SK-N-SH (cell line): ENCODE measurements around the gene ASXL2. TPM values are rescaled to one million over a fixed set of nuclear protein-coding genes. Genes with fewer than 3 reads are reported as not detected.
A peak's percentile ranks its signal among the peaks of the same experiment; 100 is the strongest.

ENCODE experiments used
- CTCF ChIA-PET: fragments of 300-600, 350-600 bp; formaldehyde crosslinking; extraction: SDS; loops from one replicate; lab custom pipeline; 2021; lab: Yijun Ruan, JAX
- POLR2A ChIA-PET: fragments of 350-600 bp; sonication (Branson Sonifier 250); formaldehyde crosslinking; extraction: SDS; loops from one replicate; lab custom pipeline; 2020; ENCODE audit warnings: antibody characterized with exemption, inconsistent platforms; lab: Yijun Ruan, JAX
- DNase-seq: peaks from one replicate; pipeline ENCODE4 v3.0.0; 2012
- H2AFZ ChIP-seq: fragments of 200-600 bp; sonication (generic); 2 replicates; pipeline ENCODE4 v1.8.1; 2016; ENCODE audit warnings: antibody characterized with exemption, mild to moderate bottlenecking, low read depth
- H3F3A ChIP-seq: fragments of 200-600 bp; sonication (generic); replicated peaks from 2 replicates; pipeline ENCODE3; 2016; ENCODE audit warnings: antibody characterized with exemption, mild to moderate bottlenecking; ENCODE audit not compliant: insufficient read depth
- H3K27ac ChIP-seq, 2 experiments: fragments of 200-500 bp in 1 of 2; fragments of 200-600 bp in 1 of 2; sonication (Bioruptor generic) in 1 of 2; sonication (generic), shearing (Covaris generic) in 1 of 2; 2 replicates each; pipeline versions ENCODE4 v1.5.1 to v1.6.1; 2014 to 2016; ENCODE audit warnings: low read depth in 2 of 2, inconsistent platforms in 1 of 2, low read length in 1 of 2, mild to moderate bottlenecking in 1 of 2, mixed read lengths in 1 of 2
- H3K27me3 ChIP-seq: fragments of 200-600 bp; sonication (generic), shearing (Covaris generic); 2 replicates; pipeline ENCODE4 v1.6.1; 2016; ENCODE audit warnings: mixed run types; ENCODE audit not compliant: insufficient read depth
- H3K36me3 ChIP-seq, 2 experiments: fragments of 200-500 bp in 1 of 2; fragments of 200-600 bp in 1 of 2; sonication (Bioruptor generic) in 1 of 2; sonication (generic) in 1 of 2; replicated peaks in 1 of 2; 2 replicates each; pipeline versions ENCODE3 to v1.5.1; 2014 to 2016; ENCODE audit warnings: low read length in 1 of 2, mild to moderate bottlenecking in 1 of 2; ENCODE audit not compliant: insufficient read depth in 2 of 2, control insufficient read depth in 1 of 2
- H3K4me1 ChIP-seq, 2 experiments: fragments of 200-500 bp in 1 of 2; fragments of 200-600 bp in 1 of 2; sonication (Bioruptor generic) in 1 of 2; sonication (generic), shearing (Covaris generic) in 1 of 2; 2 replicates each; pipeline versions ENCODE4 v1.5.1 to v1.6.1; 2014 to 2016; ENCODE audit warnings: low read depth in 1 of 2, low read length in 1 of 2, mixed run types in 1 of 2; ENCODE audit not compliant: insufficient read depth in 2 of 2, control insufficient read depth in 1 of 2
- H3K4me2 ChIP-seq: fragments of 200-600 bp; sonication (generic), shearing (Covaris generic); 2 replicates; pipeline ENCODE4 v1.6.1; 2017; ENCODE audit warnings: mixed run types
- H3K4me3 ChIP-seq, 2 experiments: fragments of 200-500 bp in 1 of 2; fragments of 200-600 bp in 1 of 2; sonication (Bioruptor generic) in 1 of 2; sonication (generic), shearing (Covaris generic) in 1 of 2; 2 replicates each; pipeline versions ENCODE4 v1.5.1 to v1.8.1; 2014 to 2016; ENCODE audit warnings: low read depth in 2 of 2, inconsistent platforms in 1 of 2, low read length in 1 of 2, mild to moderate bottlenecking in 1 of 2, mixed read lengths in 1 of 2, moderate library complexity in 1 of 2
- H3K79me2 ChIP-seq: fragments of 200-600 bp; sonication (generic); 2 replicates; pipeline ENCODE4 v1.8.1; 2017; ENCODE audit warnings: mild to moderate bottlenecking; ENCODE audit not compliant: insufficient read depth
- H3K9ac ChIP-seq: fragments of 200-600 bp; sonication (generic); 2 replicates; pipeline ENCODE4 v1.6.1; 2017; ENCODE audit warnings: mixed run types
- H3K9me2 ChIP-seq: fragments of 200-600 bp; sonication (generic); 2 replicates; pipeline ENCODE4 v1.6.1; 2017; ENCODE audit warnings: mixed run types
- H3K9me3 ChIP-seq: fragments of 200-600 bp; sonication (generic); 2 replicates; pipeline ENCODE4 v1.6.1; 2017; ENCODE audit warnings: mixed run types, mild to moderate bottlenecking, moderate library complexity
- H4K20me1 ChIP-seq: fragments of 200-600 bp; sonication (generic); 2 replicates; pipeline ENCODE4 v1.6.1; 2017; ENCODE audit warnings: mild to moderate bottlenecking, mixed run types; ENCODE audit not compliant: insufficient read depth
- CTCF ChIP-seq: fragments of 200-600 bp; sonication (generic); IDR thresholded peaks from 2 replicates; pipeline ENCODE4 v1.6.1; 2017; ENCODE audit warnings: antibody characterized with exemption, mild to moderate bottlenecking, moderate library complexity
- ELF1 ChIP-seq: IDR thresholded peaks from 2 replicates; pipeline ENCODE4 v1.4.0; 2012
- EP300 ChIP-seq, 2 experiments: IDR thresholded peaks; 2 replicates each; pipeline versions ENCODE4 v1.4.0 to v1.6.1; 2012; ENCODE audit warnings: borderline replicate concordance in 1 of 2, low read depth in 1 of 2, low read length in 1 of 2
- EZH2phosphoT487 ChIP-seq: fragments of 200-600 bp; sonication (generic); IDR thresholded peaks from 2 replicates; pipeline ENCODE4 v1.6.1; 2017; ENCODE audit warnings: low read depth, mixed run types, mild to moderate bottlenecking, antibody characterized with exemption, moderate library complexity, borderline replicate concordance
- FOSL2 ChIP-seq: IDR thresholded peaks from 2 replicates; pipeline ENCODE4 v1.4.0; 2012; ENCODE audit warnings: low read depth, mild to moderate bottlenecking, moderate library complexity, borderline replicate concordance
- FOXM1 ChIP-seq: IDR thresholded peaks from 2 replicates; pipeline ENCODE4 v1.4.0; 2012; ENCODE audit warnings: low read depth, mild to moderate bottlenecking
- GABPA ChIP-seq: IDR thresholded peaks from 2 replicates; pipeline ENCODE4 v1.4.0; 2012; ENCODE audit warnings: low read depth, mild to moderate bottlenecking
- GATA2 ChIP-seq: sonication (generic); formaldehyde crosslinking; IDR thresholded peaks from 2 replicates; pipeline ENCODE4 v1.5.0; 2020; ENCODE audit warnings: mild to moderate bottlenecking, missing genetic modification reagents
- IRF3 ChIP-seq: fragments of 150-350 bp; IDR thresholded peaks from 2 replicates; pipeline ENCODE4 v1.6.1; 2016; ENCODE audit warnings: mild to moderate bottlenecking, low read depth, low read length
- JUND ChIP-seq: IDR thresholded peaks from 2 replicates; pipeline ENCODE4 v1.4.0; 2012
- MAX ChIP-seq: IDR thresholded peaks from 2 replicates; pipeline ENCODE4 v1.4.0; 2012; ENCODE audit warnings: low read depth
- MXI1 ChIP-seq: IDR thresholded peaks from 2 replicates; pipeline ENCODE4 v1.6.1; 2012; ENCODE audit warnings: mild to moderate bottlenecking, low read depth, low read length, improper control_type of control experiment
- NRF1 ChIP-seq: IDR thresholded peaks from 2 replicates; pipeline ENCODE4 v1.6.1; 2012; ENCODE audit warnings: low read depth, mild to moderate bottlenecking, low read length
- POLR2AphosphoS5 ChIP-seq: IDR thresholded peaks from 2 replicates; pipeline ENCODE4 v1.6.1; 2012; ENCODE audit warnings: low read depth, low read length
- RAD21 ChIP-seq: IDR thresholded peaks from 2 replicates; pipeline ENCODE4 v1.6.1; 2012; ENCODE audit warnings: mild to moderate bottlenecking, low read length
- RXRA ChIP-seq: IDR thresholded peaks from 2 replicates; pipeline ENCODE4 v1.4.0; 2012; ENCODE audit warnings: low read depth, mild to moderate bottlenecking, borderline replicate concordance
- TAF1 ChIP-seq: IDR thresholded peaks from 2 replicates; pipeline ENCODE4 v1.6.1; 2012; ENCODE audit warnings: low read depth, mild to moderate bottlenecking, low read length, moderate library complexity, borderline replicate concordance
- TCF12 ChIP-seq: IDR thresholded peaks from 2 replicates; pipeline ENCODE4 v1.4.0; 2012
- TEAD4 ChIP-seq: IDR thresholded peaks from 2 replicates; pipeline ENCODE4 v1.4.0; 2012; ENCODE audit warnings: mild to moderate bottlenecking, borderline replicate concordance; ENCODE audit not compliant: insufficient read depth
- USF1 ChIP-seq: IDR thresholded peaks from 2 replicates; pipeline ENCODE4 v1.4.0; 2012; ENCODE audit warnings: low read depth, borderline replicate concordance
- USF2 ChIP-seq: fragments of 150-350 bp; IDR thresholded peaks from 2 replicates; pipeline ENCODE4 v1.6.1; 2017; ENCODE audit warnings: antibody characterized with exemption, low read length, low read depth, borderline replicate concordance
- YY1 ChIP-seq: IDR thresholded peaks from 2 replicates; pipeline ENCODE4 v1.4.0; 2012; ENCODE audit warnings: low read depth, mild to moderate bottlenecking
- WGBS: methylation state at CpG from one replicate; pipeline ENCODE4 v1.1.6; 2017; ENCODE audit warnings: low lambda C conversion rate; 5-methylcytosine and 5-hydroxymethylcytosine counted together
- polyA plus RNA-seq, 3 experiments: library from polyadenylated mRNA; depleted of rRNA; stranded (reverse); fragments of >200 nt; gene quantifications; 2 replicates each; pipeline ENCODE4 v1.2.3, GENCODE V29; 2012

The ASXL2 gene
- polyA plus RNA-seq, 1 of the 3 experiments (the other 2 are of a cell fraction): 4.8 TPM

- TF ChIP-seq CTCF (0 out of 2 replicates have a peak, but pooled peaks have one; percentile 7), FOSL2 (no peak), JUND (no peak), TEAD4 (no peak), EZH2phosphoT487 (no peak), EP300 (IDR thresholded peaks at IDR 0.05; ENCODE audit: borderline replicate concordance in 1 of 2, low read depth in 1 of 2, low read length in 1 of 2) (peak in 1 of 2 experiments; percentile 16; a peak in 1 of 4 replicates), MAX (peak; percentile 85), RAD21 (no peak), USF1 (peak; percentile 94), TCF12 (no peak), MXI1 (peak; percentile 90), POLR2AphosphoS5 (peak; percentile 99), GATA2 (no peak)
Measured at GRCh38 chr2:25878361-25879132, at the start of gene ASXL2 (continued).

GRCh38 chr2:25926984-25927756 lies 48.9 kb upstream of the ASXL2 start:
- H3K4me2 ChIP-seq: no peak overlapping the region
- no peaks in the 10 kb centered on the region for H3K4me1 ChIP-seq
- H3K9ac ChIP-seq: no peak overlapping the region
- H3K79me2 ChIP-seq: no peaks in the 10 kb centered on the region
- H3K36me3 ChIP-seq: peaks cover 24 to 27% of the 10 kb centered on the region in 2 experiments
- DNase-seq: no peak
- POLR2A ChIA-PET: interaction anchor here (0.6 kb wide), 1 partner anchor 124 kb away, joined by 3 read pairs; no protein-coding TSS in a partner anchor
- H4K20me1 ChIP-seq: no peaks in the 10 kb centered on the region
- 85% methylated on average over 18 of the region's 18 CpGs for WGBS
- no peaks in the 10 kb centered on the region for H3K9me2 ChIP-seq
- no peak overlapping the region for H3K27ac ChIP-seq
- no peak overlapping the region for H3K4me3 ChIP-seq
- H2AFZ ChIP-seq: no peak overlapping the region
- CTCF ChIA-PET: no interaction called here
- no peaks in the 10 kb centered on the region for H3K27me3 ChIP-seq
- no peaks in the 10 kb centered on the region for H3K9me3 ChIP-seq
- H3F3A ChIP-seq: no peaks in the 10 kb centered on the region
- TF ChIP-seq EZH2phosphoT487 (no peak), IRF3 (no peak), TCF12 (no peak), RXRA (no peak), TAF1 (no peak), YY1 (no peak), EP300 (IDR thresholded peaks at IDR 0.05; ENCODE audit: borderline replicate concordance in 1 of 2, low read depth in 1 of 2, low read length in 1 of 2) (no peak), NRF1 (no peak), ELF1 (no peak), RAD21 (no peak), CTCF (no peak), FOSL2 (no peak), GABPA (no peak), USF2 (no peak), FOXM1 (no peak)
